SHP77 treated with DMSO at 0.1 percent for 48 hours (cell line): ENCODE measurements around the gene SLC35F6.
"Not testable (repeated sequence)": the region's sequence is repeated elsewhere in the genome, so short reads cannot be mapped to it uniquely, and the experiment has no call there.

ENCODE experiments used
- DNase-seq: peaks from one replicate; lab custom pipeline; 2025; lab: John Stamatoyannopoulos, UW

SLC35F6 gene

DNA sequence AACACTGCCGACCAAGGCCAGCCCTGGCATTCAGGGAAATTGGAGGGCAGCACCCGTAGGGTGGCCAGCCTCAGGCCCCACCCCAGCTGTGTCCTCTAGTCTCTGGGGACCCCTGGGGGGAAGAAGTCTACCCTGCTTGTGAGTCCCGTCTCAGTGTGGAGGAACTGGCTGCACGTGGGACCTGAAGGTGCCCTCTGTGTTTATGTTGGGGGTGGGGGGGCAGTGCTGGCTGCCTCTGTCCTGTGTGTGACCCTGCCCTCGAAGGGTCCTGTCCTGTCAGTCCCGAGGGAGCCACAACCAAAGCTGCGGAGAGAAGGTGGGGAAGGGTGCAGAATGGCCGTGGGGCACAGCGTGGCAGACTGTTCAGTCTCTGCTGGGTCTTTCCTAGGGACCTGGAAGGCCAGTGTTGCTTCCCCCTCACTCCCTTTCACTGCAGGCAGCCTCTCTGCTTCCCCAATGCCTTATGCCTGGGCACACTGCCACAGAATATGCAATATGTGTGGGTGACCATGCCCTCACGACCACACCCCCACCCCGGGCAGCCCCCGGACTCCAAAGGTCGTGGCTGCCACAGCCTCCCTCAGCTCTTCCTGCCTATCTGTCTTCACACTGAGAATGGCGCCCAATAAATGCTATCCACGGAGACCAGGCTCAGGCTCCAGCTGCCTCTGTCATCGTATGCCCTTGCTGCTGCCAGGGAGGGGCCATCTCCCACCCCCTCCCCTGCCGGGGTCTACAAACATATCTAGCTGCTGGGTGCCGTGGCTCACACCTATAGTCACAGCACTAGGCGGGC lies 33.3 kb upstream of the SLC35F6 start:
- no peak for DNase-seq

DNA sequence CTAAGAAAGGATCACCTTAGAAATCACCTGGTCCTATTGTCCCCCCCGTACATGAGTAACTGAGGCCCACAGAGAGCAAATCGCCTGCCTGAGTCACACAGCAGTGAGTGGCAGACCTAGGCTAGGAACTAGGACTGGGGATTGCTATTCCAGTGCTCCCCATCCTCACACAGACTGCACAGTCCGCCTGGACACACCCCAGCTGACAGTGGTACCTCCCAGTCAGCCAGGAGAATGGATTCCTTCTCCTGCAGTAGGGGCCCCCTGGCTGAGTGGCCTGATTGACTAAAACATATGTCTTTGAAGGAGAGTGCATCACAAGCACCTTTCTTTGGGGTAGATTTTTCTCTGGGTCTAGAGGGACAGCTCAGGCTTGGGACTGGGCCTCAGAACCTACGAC lies 32.4 kb upstream of the SLC35F6 start:
- no peak for DNase-seq

DNA sequence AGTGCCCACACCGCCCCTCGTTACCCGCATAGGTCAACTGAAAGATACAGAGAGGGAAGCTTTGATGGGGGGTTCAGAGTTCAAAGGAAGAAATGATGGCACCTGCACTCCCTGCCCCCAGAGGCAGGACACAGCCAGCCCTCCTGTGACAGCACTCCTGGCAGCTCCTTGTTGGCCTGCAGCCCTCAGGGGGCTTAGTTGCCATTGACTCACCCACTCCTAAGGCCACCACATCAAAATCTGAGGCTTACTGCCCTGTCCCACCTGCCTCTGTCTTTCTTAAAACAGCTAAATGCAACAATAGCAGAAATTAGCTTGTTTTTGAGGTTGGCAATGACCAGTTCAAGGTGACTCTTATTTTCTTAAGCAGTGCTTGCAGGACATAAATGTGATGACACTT lies 31.6 kb upstream of the SLC35F6 start:
- DNase-seq: no peak

DNA sequence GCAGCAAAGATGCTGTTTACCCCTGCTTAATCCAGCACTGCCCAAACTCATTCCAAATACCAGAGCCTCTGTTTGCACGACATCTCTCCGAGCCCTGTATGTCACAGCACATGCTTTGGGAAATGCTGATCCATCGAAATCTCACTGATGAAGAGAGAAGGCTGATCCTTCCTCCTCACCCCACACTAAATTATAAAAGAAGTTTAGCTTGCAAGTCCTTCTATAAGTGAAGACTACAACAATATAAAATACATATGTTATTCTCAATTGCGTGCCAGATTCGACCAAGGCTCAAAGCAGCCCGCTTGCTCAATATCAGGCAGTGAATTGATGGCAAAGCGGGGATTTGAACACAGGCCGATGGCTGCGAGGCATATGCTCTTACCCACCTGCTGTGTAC lies 30.7 kb upstream of the SLC35F6 start:
- no peak for DNase-seq

DNA sequence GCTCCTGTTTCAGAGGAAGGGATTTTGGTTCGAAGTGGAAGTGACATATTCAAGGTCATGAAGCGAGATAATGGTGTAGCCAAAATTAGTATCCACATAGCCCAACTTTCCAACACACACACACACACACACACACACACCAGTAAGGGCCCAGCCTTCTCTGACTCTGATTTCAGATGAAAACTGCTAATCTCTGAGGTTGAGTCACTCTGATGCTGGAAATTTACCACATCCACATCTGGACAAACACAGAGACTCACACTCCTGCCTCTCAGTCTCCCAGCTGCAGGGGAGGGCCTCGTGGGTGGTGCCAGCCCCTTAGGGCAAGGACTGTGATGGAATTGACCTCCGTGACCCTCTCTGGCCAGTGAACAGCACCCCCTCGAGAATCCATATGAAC lies 29.0 kb upstream of the SLC35F6 start:
- no peak for DNase-seq

DNA sequence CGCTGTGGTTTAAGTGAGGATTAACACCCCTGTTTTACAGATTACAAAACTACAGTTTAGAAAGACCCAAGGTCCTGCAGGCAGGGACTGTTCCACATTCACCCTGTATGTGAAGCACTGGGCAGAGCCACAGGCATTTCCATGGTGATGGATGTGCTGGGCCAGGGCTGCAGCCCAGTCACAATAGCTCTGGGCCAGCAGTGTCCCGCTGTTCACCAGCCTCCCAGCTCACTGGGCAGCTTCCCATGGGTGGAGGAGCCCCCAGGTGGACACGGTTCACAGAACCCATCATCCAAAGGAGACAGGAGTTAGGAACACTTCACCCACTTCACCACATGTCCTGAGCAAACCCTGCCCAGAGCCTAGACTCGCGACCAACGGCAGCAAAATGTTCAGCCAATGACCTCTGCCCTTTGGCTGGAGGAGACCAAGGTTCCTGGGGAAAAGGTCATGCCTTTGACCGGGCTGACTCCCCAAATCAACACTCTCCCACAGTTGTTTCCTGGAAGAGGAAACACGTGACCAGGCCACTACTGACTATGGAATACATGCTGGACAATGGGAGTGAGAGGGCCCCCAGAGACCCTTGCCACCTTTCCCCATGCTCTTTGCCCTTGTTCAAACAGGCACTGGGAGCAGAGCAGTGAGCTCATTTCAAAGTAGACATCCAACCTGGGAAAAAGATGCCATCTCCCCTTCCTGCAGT lies 28.0 kb upstream of the SLC35F6 start:
- no peak for DNase-seq

DNA sequence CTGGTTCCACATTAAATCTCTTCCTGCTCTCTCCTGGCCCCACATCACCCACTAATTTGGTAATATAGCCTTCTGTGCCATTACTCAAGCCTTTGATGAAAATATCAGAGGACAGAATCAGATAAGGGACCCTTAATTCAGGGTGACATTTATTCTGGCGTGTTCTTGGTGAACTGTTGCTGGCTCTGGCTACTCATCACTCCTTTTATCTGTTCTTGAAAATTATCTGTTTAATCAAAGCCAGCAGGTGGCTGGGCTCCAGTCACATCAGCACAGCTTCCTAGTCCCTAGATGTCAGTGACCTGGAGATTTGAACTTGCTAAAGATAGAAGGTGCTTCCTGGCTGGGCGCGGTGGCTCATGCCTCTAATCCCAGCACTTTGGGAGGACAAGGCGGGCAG lies 26.9 kb upstream of the SLC35F6 start:
- no peak for DNase-seq

DNA sequence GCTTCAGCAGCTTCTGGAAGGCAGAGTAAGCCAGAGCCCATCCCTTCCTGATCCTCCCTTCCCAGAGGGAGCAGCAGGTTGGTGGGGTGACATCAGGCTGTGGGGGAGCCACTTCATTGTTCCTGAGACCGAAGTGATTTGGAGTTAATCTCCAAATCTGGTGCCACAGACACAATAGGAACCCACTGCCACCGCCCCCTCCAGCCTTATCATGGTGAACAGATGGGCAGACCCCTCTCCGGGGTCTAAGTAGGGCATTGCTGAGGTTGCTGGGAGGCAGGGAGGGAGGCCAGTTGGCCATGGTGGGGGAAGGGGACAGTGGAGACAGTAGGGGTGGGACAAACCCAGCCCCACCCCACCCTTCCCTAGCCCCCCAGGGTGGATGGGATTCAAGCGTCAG lies 25.6 kb upstream of the SLC35F6 start:
- DNase-seq: no peak

DNA sequence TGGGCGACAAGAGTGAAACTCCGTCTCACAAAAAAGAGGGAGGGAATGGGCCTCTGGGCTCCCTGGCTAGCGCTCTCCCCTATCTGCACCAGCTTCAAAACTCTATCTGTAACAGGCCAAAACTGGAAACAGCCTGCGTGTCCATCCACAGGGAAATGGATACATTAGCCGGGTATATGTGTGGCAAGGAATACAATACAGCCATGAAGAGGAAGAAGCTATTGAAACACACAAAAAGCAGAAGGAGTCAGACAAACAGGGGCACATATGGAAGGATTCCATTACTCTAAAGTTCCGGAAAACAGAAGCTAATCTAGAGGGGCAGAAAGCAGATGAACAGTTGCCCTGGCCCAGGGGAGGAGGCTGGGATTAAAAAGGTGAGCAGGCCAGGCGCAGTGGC lies 24.6 kb upstream of the SLC35F6 start:
- no peak for DNase-seq

DNA sequence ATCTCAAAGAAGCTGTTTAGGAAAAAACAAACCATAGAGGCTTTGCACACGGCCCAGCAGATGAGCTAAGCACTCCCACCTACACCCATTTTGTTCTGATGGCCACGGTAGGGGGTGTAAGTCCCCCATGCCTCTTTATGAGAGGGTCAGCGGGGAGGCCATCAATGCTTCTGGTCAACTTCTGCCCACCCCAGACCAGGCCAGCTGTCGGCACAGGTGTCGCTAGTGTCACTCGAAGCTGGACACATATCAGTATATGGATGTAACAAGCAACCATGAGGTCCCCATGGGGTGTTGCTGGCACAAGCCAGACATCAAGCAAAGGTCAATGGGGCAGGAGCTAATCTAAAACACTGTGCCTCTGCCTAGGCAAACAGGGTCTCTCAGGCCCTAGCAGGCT lies 23.7 kb upstream of the SLC35F6 start:
- no peak for DNase-seq

DNA sequence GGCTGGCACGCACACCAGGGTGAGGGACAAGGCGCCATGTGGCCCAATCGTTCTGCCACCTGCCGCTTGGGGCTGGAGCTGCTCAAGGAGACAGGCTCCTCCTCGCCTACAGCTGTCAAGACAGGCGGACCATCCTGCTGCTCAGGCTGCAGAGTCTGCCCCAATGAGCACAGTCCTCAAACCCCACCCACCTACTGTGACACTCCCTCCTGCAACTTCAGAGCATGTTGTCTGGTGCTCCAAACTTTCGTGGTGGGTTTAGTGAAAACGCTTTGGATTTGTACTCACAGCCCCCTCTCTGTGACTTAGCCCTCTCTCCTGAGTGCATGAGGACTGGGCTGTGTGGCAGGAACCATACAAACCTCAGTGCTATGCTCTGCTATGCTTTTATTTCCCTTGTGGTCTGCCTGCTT lies 23.2 kb upstream of the SLC35F6 start:
- no peak for DNase-seq

DNA sequence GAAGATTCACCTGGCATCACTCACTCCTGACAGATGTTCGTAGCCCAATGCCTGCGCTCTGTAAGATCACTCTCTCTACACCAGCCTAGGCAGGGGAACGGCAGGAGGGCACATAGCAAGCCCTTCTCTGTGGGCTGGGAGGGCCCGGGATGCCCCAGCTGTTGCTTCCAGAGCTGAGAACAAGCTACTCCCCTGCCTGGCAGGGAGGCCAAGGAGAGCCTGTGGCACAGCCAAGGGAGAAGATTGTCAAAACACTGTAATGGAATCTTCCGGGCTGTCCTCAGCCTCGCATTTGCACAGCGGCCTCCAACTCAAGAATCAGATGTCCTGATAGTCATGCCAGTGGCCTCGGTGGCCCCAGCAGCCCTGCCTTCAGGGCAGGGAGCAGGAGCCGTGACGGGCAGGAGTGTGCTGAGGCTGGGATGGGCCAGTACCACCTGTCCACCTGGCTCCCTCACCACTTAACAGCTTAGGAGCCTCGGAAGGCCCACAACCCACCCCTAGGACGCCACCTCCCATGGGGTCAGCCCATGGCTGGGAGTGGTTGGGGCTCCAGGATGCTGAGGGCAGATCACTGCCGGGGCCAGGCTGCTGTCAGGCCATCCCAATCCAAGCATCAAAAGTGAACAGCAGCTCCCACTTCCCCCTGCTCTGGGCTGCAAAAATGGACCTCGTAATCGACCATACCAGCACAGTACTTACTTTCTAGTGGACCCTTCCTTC lies 21.9 kb upstream of the SLC35F6 start:
- no peak for DNase-seq

DNA sequence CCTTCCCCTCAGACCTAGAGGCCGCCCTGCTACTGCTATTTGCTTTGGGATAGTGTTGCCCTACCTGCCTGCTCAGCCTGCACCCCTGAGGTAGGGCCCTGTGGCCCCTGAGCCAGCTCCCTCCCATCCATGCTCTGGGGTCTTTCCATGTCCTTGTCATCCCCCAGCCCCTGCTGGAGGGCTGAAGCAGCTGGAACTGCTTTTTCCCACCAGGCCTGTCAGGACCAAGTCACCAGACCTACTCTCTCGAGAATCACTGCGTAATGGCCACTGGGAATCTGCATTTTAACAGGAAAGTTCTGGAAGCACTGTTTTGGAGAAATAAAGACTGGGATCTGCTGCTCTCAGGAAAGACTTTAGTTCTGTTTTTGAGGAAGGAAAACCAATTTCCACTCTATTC lies 20.2 kb upstream of the SLC35F6 start:
- no peak for DNase-seq

DNA sequence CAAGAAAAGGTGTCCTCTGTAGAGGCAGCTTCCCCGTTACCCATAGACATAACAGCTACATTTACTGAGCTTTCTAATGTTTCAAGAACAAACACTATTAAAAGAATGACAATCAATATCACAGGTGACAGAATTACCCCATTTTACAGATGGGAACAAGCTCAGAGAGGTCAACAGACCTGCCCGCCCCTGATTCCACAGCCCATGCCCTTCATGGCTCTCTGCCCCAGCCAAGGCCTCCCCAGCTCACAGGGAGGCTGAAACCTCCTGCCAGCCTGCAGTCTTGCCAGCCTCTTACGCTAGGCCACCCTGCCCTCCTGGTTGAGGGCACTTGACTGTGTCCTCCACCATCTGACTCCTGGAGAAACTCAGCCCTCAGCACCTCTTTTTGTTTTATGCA lies 19.1 kb upstream of the SLC35F6 start:
- DNase-seq: no peak

DNA sequence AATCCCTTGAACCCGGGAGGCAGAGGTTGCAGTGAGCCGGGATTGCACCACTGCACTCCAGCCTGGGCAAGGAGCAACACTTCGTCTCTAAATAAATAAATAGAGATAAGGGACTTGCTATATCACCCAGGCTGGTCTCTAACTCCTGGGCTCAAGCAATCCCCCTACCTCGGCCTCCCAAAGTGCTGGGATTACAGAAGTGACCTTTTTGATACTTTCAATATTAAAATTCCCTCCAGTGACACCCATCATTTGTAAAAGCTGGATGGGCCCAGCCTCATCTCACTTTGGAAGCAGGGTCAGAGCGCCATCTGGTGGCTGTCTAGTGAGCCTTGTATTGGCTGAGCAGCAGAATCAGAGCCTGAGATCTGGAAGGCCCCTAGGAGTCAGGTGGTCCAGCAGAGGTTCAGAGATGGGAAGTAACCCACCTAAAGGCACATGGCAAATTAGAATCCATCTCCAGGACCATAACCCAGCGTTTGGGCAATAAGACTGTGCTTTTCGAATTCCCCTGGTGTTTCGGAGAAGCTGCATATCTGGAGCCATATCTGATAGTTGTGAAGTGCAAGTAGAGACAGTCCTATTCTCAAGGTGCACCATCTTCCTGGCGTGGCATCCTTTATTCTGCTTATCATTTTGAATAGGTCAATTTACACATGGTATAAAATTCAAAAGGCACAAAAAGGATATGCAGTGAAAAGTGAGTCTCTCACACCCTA lies 18.3 kb upstream of the SLC35F6 start:
- DNase-seq: no peak

DNA sequence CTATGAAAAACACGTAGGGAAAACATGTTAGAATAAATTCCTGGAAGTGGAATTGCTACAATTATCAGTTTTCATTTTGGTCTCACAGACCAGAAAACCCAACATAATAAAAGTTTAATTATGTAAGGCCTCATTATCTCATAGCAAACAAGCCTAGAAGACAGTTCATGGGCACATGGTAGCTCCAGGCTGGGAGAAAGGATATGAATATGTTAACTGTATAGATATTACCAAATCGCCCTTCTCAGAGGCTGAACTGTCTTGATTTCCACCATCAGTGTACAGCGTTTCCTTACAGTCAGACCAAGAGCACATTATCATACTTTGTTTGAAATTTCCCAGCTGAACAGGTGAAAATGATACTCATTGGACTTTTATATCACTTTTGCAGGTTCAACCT lies 17.1 kb upstream of the SLC35F6 start:
- no peak for DNase-seq

DNA sequence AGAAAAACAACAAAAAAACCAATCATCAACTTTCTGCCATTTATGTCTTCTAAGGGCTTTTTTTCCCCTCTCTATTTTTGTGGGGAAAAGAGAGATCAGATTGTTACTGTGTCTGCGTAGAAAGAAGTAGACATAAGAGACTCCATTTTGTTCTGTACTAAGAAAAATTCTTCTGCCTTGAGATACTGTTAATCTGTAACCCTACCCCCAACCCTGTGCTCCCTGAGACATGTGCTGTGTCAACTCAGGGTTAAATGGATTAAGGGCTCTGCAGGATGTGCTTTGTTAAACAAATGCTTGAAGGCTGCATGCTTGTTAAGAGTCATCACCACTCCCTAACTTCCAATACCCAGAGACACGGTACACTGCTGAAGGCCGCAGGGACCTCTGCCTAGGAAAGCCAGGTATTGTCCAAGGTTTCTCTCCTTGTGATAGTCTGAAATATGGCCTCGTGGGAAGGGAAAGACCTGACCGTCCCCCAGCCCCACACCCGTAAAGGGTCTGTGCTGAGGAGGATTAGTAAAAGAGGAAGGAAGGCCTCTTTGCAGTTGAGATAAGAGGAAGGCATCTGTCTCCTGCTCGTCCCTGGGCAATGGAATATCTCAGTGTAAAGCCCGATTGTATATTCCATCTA lies 14.2 kb upstream of the SLC35F6 start:
- DNase-seq: not testable (repeated sequence)

DNA sequence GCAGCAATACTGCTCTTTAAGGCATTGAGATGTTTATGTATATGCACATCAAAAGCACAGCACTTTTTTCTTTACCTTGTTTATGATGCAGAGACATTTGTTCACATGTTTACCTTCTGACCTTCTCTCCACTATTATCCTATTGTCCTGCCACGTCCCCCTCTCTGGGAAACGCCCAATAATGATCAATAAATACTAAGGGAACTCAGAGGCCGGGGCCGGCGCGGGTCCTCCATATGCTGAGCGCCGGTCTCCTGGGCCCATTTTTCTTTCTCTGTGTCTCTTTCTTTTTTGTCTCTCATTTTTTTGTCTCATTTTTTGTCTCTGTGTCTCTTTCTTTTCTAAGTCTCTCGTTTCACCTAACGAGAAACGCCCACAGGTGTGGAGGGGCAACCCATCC lies 13.6 kb upstream of the SLC35F6 start:
- DNase-seq: not testable (repeated sequence)

DNA sequence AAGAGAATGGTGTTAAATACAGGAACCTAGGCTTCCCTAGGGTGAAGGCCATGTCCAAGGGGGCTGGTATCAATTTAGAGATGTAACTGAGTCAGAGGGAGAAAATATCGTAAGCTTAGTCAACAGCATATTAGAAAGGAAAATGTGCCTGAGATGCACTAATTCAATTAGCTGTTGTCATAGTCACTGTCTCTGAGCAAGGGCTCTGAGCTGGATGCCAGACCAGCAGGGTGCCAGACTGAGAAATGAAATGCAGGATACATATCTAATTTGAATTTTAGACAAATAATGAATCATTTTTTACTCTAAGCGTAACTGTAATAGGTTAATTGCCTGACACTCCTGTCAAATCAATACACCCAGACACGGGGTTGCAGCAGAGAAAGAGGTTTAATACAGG lies 11.4 kb upstream of the SLC35F6 start:
- DNase-seq: no peak

DNA sequence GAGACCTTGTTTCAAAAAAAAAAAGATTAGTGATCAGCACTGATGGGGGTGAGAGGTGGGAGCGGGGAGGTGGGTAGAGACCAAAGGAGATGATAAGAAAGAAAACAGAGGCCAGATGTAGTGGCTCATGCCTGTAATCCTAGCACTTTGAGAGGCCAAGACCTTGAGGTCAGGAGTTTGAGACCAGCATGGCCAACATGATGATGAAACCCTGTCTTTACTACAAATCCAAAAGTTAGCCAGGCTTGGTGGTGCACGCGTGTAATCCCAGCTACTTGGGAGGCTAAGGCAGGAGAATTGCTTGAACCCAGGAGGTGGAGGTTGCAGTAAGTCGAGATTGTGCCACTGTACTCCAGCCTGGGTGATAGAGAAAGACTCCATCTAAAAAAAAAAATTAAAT lies 9.5 kb upstream of the SLC35F6 start:
- no peak for DNase-seq

DNA sequence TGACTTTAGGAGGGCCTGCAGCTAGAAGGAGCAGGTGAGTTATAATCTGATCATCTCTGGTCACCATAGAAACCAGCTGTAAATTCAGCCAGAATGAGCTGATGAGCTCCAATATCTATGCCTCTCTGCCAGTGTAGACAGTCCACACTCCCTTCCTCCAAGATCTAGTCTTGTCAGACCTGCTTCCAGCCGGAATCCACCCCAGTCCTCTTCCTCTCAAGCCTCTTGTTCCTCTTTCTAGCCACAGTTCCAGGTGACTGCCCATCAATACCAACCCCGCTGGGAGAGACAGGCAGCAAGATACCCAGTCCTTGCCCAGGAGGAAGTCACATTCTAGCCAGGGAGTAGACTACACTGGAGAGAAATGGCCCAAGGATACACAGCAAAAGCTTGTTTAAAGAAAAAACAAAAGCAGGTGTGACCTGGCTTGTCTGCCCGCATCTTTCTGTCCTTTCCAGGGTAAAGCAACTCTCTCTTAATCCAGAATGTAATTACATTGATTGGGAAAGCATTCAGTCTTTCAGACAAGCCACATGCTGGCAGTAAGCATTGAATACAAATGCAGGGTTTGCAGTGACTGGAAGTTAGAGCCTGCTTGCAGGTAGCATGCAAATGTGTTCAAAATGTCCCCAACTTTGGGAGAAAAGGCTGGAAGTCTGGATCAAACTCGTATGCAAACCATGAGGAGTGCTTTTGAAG lies 9.0 kb upstream of the SLC35F6 start:
- DNase-seq: no peak
